ENCODE measurements around the gene CAMK1D. TPM values are rescaled to one million over a fixed set of nuclear protein-coding genes. Genes with fewer than 3 reads are reported as not detected.
A peak's percentile ranks its signal among the peaks of the same experiment; 100 is the strongest.

Gene CAMK1D
- total and polyA plus RNA-seq, 2 of the 8 experiments (the other 6 are each of a cell fraction or from before 2014, with no cell fraction given): 3.5 to 10.6 TPM

DNA sequence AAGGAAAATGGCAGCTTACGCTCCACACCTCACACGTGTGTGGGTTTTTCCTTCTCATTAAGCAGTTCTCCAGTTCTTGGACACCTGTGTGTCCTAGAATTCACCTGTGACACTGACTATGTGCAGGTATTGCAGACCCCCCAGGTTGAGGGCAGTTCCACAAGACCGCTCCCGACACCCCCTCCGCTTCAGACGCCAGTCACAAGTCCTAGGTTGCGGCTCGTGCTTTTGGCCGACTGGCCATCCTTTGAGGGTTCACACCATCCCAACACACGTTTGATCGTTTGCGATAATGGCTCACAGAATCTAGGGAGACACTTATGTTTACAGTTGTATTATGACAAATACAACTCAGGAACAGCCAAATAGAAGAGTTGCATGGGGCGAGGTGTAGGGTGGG, 44.5 kb downstream of the CAMK1D start:
- POLR2A ChIA-PET (ENCODE audit: partially characterized antibody): no interaction called here
- no peak for DNase-seq (ENCODE audit: low read depth in 1 of 2, low spot score in 2 of 2)
- WGBS, 2 experiments (ENCODE audit: extremely low coverage in 1 of 2, insufficient coverage in 1 of 2, insufficient read length in 1 of 2, insufficient replicate concordance in 2 of 2, low coverage in 1 of 2, low lambda C conversion rate in 2 of 2, missing lambda C conversion rate in 1 of 2): 96% methylated on average over 13 of the region's 13 CpGs; no CpG with 5 or more reads in 1 of the 2 experiments
- no peak for TF ChIP-seq SRF (IDR thresholded peaks at IDR 0.05; ENCODE audit: low read depth, low read length)
- TF ChIP-seq CBX5 (IDR thresholded peaks at IDR 0.05; ENCODE audit: low read depth, low read length): no peak
- TF ChIP-seq SIX5 (IDR thresholded peaks at IDR 0.05; ENCODE audit: low read depth, low read length): no peak
- TF ChIP-seq CBX8 (IDR thresholded peaks at IDR 0.05; ENCODE audit: borderline replicate concordance, low read depth, low read length): no peak
- TF ChIP-seq ZNF274 (IDR thresholded peaks at IDR 0.05; ENCODE audit: borderline replicate concordance, extremely low read depth, low read length): no peak
- no peak for TF ChIP-seq SAP30 (IDR thresholded peaks at IDR 0.05; ENCODE audit: insufficient read depth, insufficient replicate concordance, low read length)
- no peak for TF ChIP-seq GABPA (IDR thresholded peaks at IDR 0.05; ENCODE audit: borderline replicate concordance, insufficient read depth, low read length)
- TF ChIP-seq EGR1 (IDR thresholded peaks at IDR 0.05; ENCODE audit: borderline replicate concordance, low read depth, low read length): no peak
- TF ChIP-seq HDAC2 (IDR thresholded peaks at IDR 0.05; ENCODE audit: borderline replicate concordance in 1 of 2, low read depth in 2 of 2, low read length in 2 of 2): no peak
- no peak for TF ChIP-seq SP1 (IDR thresholded peaks at IDR 0.05; ENCODE audit: low read depth, low read length)
- TF ChIP-seq, protein P1, sequence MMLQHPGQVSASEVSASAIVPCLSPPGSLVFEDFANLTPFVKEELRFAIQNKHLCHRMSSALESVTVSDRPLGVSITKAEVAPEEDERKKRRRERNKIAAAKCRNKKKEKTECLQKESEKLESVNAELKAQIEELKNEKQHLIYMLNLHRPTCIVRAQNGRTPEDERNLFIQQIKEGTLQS (IDR thresholded peaks at IDR 0.05; ENCODE audit: insufficient read depth, low read depth, low read length): no peak
- TF ChIP-seq KDM4A (IDR thresholded peaks at IDR 0.05; ENCODE audit: low read depth, low read length, severe bottlenecking): no peak
- no peak for TF ChIP-seq TCF12 (IDR thresholded peaks at IDR 0.05; ENCODE audit: low read depth, low read length)
- TF ChIP-seq JUN (IDR thresholded peaks at IDR 0.05; ENCODE audit: low read depth, low read length): no peak

More for the DNA sequence above, 44.5 kb downstream of the CAMK1D start:
- Histone ChIP-seq H3K4me1 (replicated peaks in 1 of 4; ENCODE audit: control insufficient read depth in 3 of 4, insufficient read depth in 4 of 4, low read length in 3 of 4) (peaks cover 2 to 10% (median 5%) of the 10 kb centered on the region in 4 experiments; a peak in 6 of 7 replicates), H2AFZ (ENCODE audit: low read length) (no peak overlapping the region), H3K18ac (ENCODE audit: extremely low read depth, low read length) (no peak overlapping the region), H3K79me2 (ENCODE audit: control insufficient read depth in 1 of 2, insufficient read depth in 2 of 2, low read length in 2 of 2) (no peaks in the 10 kb centered on the region), H3K14ac (ENCODE audit: insufficient read length) (no peak overlapping the region), H2BK12ac (ENCODE audit: low read depth, low read length) (no peak overlapping the region), H3K4me2 (ENCODE audit: insufficient read depth in 1 of 2, low read depth in 2 of 2, low read length in 2 of 2) (no peak overlapping the region), H3K27ac (ENCODE audit: low read depth, low read length) (no peak overlapping the region), H4K8ac (ENCODE audit: extremely low read depth, insufficient read depth, low read length) (no peak overlapping the region), H3K4me3 (ENCODE audit: extremely low read depth in 1 of 4, insufficient read depth in 2 of 4, low read depth in 3 of 4, low read length in 4 of 4) (no peak overlapping the region), H2BK5ac (ENCODE audit: low read depth, low read length) (no peak overlapping the region), H3K27me3 (replicated peaks in 1 of 4; ENCODE audit: control insufficient read depth in 3 of 4, extremely low read depth in 1 of 4, insufficient read depth in 3 of 4, low read length in 3 of 4) (no peaks in the 10 kb centered on the region), H2BK15ac (ENCODE audit: low read length) (no peak overlapping the region), H2AK5ac (ENCODE audit: low read depth, low read length) (0 out of 2 replicates have a peak overlapping the region, but pooled peaks have one; percentile 75), H4K91ac (replicated peaks; ENCODE audit: insufficient read length, low read length) (no peak overlapping the region), H2BK120ac (replicated peaks; ENCODE audit: low read depth, low read length) (no peak overlapping the region), H3K23ac (ENCODE audit: insufficient read length) (no peak overlapping the region), H3K9me3 (ENCODE audit: insufficient read depth in 2 of 2, low read depth in 1 of 2, low read length in 1 of 2) (no peaks in the 10 kb centered on the region), H3K79me1 (ENCODE audit: low read depth, low read length) (peaks cover 5% of the 10 kb centered on the region; the same call in 1 of the 2 replicates), H3K9ac (replicated peaks in 1 of 4; ENCODE audit: extremely low read depth in 1 of 4, low read depth in 3 of 4, low read length in 3 of 4) (no peak overlapping the region), H4K5ac (ENCODE audit: insufficient read length, low read depth, low read length) (no peak overlapping the region), H2BK20ac (ENCODE audit: low read length) (no peak overlapping the region), H3K23me2 (ENCODE audit: low read depth, low read length) (no peaks in the 10 kb centered on the region), H3K56ac (replicated peaks; ENCODE audit: insufficient read length, low read depth, low read length) (no peak overlapping the region), H3K4ac (replicated peaks; ENCODE audit: insufficient read length, low read depth, low read length) (peak overlapping the region; percentile 16), H4K20me1 (replicated peaks in 1 of 2; ENCODE audit: control insufficient read depth in 1 of 2, insufficient read depth in 2 of 2, low read length in 2 of 2) (no peaks in the 10 kb centered on the region), H3K36me3 (ENCODE audit: control insufficient read depth in 2 of 4, insufficient read depth in 4 of 4, low read length in 3 of 4) (no peaks in the 10 kb centered on the region)
- FAIRE-seq: no peak
- CTCF ChIA-PET (ENCODE audit: partially characterized antibody): interaction anchor here (1.8 kb wide), 1 partner anchor 16 kb away, joined by 5 read pairs; no protein-coding TSS in a partner anchor

Measured in H1 (cell line).